AG10803 (cell line): ENCODE results near the gene CRKL.

Source experiments
- DNase-seq: peaks from one replicate; pipeline ENCODE4 v3.0.0; 2010; ENCODE audit warnings: low read depth
- H3K4me3 ChIP-seq: 2 replicates; pipeline ENCODE4 v1.5.1; 2011; ENCODE audit warnings: mild to moderate bottlenecking, low read length, control low read depth
- TF ChIP-seq, protein P1 (sequence below): conservative IDR thresholded peaks from 2 replicates; pipeline ENCODE4 v1.5.1; 2011; ENCODE audit warnings: mild to moderate bottlenecking, low read length, control low read depth, inconsistent platforms

The CRKL gene

GRCh38 chr22:21000987-21001600 lies 83.9 kb downstream of the CRKL start:
- no peak for DNase-seq
- TF ChIP-seq, protein P1, sequence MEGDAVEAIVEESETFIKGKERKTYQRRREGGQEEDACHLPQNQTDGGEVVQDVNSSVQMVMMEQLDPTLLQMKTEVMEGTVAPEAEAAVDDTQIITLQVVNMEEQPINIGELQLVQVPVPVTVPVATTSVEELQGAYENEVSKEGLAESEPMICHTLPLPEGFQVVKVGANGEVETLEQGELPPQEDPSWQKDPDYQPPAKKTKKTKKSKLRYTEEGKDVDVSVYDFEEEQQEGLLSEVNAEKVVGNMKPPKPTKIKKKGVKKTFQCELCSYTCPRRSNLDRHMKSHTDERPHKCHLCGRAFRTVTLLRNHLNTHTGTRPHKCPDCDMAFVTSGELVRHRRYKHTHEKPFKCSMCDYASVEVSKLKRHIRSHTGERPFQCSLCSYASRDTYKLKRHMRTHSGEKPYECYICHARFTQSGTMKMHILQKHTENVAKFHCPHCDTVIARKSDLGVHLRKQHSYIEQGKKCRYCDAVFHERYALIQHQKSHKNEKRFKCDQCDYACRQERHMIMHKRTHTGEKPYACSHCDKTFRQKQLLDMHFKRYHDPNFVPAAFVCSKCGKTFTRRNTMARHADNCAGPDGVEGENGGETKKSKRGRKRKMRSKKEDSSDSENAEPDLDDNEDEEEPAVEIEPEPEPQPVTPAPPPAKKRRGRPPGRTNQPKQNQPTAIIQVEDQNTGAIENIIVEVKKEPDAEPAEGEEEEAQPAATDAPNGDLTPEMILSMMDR, result no peak
- H3K4me3 ChIP-seq, result peak overlapping the region; percentile 91

- peak; percentile 93 for DNase-seq
- TF ChIP-seq, protein P1, result no peak
- H3K4me3 ChIP-seq, result peak within 1 kb of the TSS; percentile 91
Measured at GRCh38 chr22:21001601-21002325, 84.6 kb downstream of the CRKL start, which contains the start of gene THAP7. THAP7 (minus strand) TSS chr22:21002118; CDS start chr22:21001911, 207 bp downstream.
